HG03469 (cell line): ENCODE measurements around the gene UNC5C.

ENCODE experiments used
- ATAC-seq: cut with Tn5 transposase; IDR thresholded peaks from one replicate; pipeline ENCODE4 v1.9.1; 2021; ENCODE audit warnings: mild to moderate bottlenecking, moderate library complexity, moderate number of reproducible peaks; ENCODE audit not compliant: unreplicated experiment

The UNC5C gene

DNA sequence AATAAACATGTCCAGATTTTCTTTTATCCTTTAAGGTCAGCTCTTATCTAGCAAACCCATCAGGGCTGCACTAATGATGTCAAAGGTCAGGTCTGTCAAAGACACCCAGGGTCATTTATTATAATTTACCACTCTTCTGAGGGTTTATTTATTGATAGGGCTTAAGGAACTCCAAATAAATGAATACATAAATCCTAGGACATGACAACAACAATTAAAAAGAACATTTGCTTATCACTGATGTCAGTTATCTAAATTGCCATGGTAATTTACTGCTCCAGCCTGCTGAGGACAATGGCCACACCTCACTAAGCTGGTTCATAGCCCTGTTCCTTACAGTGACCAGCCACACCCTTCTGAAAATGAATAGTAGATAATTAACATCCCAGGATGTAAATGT, 317.1 kb downstream of the UNC5C start:
- ATAC-seq, result no peak

- ATAC-seq, result no peak
Observed at GRCh38 chr4:95225849-95226248, 322.9 kb downstream of the UNC5C start.

DNA sequence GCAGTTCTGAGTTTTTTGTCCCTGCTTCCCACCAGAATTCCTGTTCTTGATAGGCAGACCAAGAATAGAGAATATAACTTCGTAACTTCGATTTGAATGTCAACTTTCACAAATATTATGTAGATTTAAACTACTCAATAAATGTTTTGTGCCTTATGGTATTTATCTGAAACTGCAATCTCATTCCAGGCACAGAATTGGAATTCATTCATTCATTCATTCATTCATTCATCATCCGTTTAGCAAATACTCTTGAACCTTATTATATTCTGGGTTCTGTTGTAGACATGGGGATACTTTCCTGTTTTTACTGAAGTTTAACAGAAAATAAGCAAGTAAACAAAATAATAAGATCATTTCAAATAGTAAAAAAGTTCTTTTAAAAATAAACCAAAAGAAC, 324.4 kb downstream of the UNC5C start:
- no peak for ATAC-seq

DNA sequence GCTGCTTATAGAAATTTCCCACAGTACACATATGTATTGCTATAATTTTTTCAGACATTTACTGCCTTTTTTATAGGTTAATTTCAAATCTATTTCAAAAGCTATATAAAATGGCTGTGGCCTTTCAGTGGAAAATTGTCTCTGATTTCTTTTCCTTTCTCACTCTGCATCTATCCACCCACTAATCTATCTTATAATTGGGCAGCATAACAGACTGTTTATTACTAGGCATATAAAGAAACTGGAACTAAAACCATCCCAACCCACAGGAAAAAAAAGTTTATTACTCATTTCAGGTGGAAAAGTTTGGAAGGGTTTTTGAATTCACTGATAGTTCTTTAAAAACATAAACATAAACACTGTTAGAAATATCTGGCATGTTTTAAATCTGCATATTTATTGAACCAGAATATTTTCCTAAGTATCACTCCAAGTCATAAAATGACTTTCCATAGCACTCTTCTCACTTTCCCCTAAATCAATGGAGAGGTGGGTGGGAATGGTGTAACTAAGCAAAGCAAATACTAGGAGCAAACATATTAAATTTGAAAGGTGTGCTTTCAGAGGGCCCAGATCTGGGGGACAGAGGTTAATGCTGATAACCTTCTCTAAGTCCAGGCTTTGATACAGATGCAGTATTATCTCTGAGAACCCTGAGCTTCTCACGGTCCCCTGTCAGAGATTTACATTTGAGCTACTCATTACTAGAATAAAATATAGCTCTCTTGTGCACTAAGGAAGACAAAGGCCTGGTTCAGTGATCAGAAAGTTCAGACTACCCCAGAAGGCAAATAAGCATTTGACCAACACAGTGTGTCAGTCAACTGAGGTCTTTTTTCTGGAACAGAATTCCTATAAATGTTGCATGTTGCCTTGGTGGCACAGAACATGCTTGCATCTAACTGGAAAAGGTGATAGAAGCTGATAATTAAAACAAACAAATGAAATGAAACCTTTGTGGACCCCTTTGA, 328.3 kb downstream of the UNC5C start:
- no peak for ATAC-seq

GRCh38 chr4:95219109-95219508, 329.7 kb downstream of the UNC5C start:
- ATAC-seq, result no peak

DNA sequence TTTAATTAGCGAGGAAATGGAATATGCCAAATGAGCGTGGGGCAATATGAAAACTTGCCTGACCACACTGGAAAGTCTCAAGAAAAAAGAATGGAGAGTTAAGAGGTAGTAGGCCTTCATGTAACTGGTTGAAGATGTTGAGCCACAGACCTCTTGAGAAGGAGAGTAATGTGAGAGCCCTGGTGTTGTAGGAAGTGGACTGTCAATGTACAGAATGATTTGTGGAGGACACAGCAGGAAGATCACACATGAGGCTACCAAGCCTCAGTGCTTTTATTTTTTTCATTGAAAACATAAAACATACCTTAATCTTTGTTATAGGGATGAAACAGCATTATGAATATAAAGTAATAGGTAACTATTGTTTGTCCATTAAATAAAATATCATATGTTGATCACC, 331.6 kb downstream of the UNC5C start:
- no peak for ATAC-seq

DNA sequence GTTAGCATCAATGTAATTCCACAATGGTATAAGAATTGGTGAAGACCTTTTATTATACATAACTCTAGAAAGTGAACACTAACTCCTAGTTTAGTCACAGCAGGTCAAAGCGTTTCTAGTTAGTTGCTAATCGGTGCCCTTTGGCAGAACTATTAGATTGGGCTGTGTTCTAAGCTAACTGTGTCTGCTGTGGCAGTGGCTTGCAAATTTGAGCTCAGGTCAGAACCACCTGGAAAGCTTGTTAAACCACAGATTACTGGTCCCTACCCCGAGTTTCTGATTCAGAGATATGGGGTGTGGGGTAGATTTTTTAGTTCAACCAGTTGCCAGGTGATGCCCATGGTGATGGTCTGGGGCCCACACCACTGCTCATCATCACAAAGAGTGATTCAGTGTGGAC, 332.1 kb downstream of the UNC5C start:
- ATAC-seq, result no peak

DNA sequence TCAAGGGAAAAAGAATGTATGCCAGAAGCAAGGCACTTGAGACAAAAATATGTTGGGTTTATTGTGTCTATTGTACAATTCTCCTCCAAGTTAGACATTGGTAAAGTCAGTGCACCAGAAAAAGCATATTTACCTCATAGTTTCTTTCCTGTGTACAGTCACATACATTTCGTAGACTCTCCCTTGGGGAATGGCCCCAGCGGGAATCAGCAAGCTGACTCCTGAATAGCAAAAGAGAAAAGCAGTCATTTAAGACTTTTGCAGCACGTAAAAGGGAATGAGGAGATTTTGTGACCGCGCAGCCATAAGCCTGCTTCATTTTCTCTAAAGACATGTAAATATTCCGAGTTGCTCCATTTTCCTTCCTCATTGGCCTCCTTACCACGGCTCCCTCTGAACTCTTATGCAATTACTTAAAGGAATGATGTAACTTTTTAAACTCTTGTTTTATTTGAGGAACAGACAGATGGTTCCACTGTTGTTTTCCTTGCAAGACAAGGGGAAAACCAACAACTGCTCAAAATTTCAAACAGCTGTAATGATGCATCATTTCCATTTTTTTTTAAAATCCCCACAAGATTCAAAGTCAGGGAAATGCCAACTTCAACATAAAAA, 332.7 kb downstream of the UNC5C start:
- ATAC-seq, result no peak

DNA sequence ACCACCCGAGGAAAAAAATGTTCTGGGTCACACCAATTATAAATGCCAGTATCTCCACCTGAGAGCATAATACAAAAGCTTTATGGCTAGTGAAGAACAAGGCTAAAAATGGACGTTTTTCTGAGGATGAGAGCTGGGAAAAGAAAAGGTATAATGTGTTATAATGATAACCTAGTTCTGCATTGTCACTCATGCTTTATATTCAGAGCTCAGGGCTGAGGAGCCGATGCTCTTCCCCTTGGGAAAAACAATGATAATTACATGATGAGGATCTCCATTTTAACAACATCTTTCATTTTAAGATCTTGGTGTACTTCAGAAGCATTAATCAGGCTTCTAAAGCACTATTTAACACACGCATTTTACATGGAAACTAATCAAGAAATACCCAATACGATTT, 333.7 kb downstream of the UNC5C start:
- ATAC-seq, result no peak

- no peak for ATAC-seq
Observed at GRCh38 chr4:95214408-95214807, 334.4 kb downstream of the UNC5C start.

- ATAC-seq, result no peak
Observed at GRCh38 chr4:95213366-95213765, 335.4 kb downstream of the UNC5C start.

- ATAC-seq, result no peak
Observed at GRCh38 chr4:95212692-95213091, 336.1 kb downstream of the UNC5C start.

GRCh38 chr4:95209927-95210326, 338.8 kb downstream of the UNC5C start:
- ATAC-seq, result no peak

GRCh38 chr4:95204873-95205272, 343.9 kb downstream of the UNC5C start:
- ATAC-seq, result no peak

DNA sequence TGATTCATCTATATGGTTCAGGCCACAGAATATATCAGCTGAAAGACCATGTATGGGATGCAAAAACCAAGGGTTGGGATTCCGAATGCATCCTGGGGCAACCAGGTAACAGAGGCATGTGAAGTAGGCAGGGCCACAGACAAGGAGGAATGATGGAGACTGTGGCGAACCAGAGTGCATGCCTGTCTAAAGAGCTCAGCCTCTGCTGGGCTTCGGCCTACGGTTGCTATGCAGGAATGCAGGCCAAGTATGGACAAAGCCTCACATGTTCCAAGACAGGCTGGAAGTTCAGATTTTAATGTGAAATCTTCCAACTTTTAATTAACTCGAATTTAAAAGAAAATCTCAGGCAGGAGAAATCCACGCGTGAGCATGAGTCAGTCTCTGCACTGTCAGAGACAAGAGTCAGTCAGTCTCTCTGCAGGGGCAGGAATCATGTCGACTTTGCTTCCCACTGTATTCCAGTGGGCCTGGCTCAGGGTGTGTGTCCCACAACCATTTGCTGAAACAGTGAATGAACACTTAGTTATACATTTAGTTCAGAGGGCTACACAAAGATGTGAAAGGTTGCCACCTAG, 344.4 kb downstream of the UNC5C start:
- ATAC-seq, result no peak

- ATAC-seq, result no peak
Observed at GRCh38 chr4:95198961-95199360, 349.8 kb downstream of the UNC5C start.

- ATAC-seq, result no peak
Observed at GRCh38 chr4:95197353-95197752, 351.4 kb downstream of the UNC5C start.

GRCh38 chr4:95193391-95194224, 355.2 kb downstream of the UNC5C start:
- ATAC-seq, result no peak

GRCh38 chr4:95191537-95191936, 357.2 kb downstream of the UNC5C start:
- no peak for ATAC-seq

GRCh38 chr4:95190751-95191436, 357.9 kb downstream of the UNC5C start:
- ATAC-seq, result no peak
